Measurements from ENCODE around the gene MIOS. TPM values are rescaled to one million over a fixed set of nuclear protein-coding genes. Genes with fewer than 3 reads are reported as not detected.

Gene MIOS
- total RNA-seq, 1 donor from 2014 or later, result 15.1 TPM

DNA sequence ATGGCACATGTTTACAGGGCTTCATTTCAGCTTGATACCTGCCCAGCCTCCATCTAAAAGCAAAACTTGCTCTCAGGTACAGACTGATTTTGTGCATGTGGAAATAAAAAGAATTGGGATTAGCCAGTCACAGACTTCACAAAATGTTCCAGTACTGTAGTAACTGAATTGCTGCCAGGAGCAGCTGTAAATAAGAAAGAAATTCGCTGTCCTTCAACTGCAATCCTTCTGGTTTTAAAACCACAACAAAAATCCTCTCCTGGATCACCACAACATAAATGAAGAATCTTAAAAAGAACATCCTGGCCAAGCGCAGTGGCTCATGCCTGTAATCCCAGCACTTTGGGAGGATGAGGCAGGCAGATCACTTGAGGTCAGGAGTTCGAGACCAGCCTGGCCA lies 3.9 kb upstream of the MIOS start:
- DNase-seq (ENCODE audit: low spot score), result no peak
- Mint-ChIP-seq H3K4me3 (ENCODE audit: unreplicated experiment) (no peak overlapping the region), H3K4me1 (ENCODE audit: low read depth) (peaks cover 7% of the 10 kb centered on the region)

GRCh38 chr7:7563269-7563668 lies 3.4 kb upstream of the MIOS start:
- Mint-ChIP-seq H3K9me3 (ENCODE audit: low read depth) (peaks cover 26% of the 10 kb centered on the region), H3K4me3 (ENCODE audit: unreplicated experiment) (no peak overlapping the region), H3K27ac (ENCODE audit: unreplicated experiment) (no peak overlapping the region), H3K4me1 (ENCODE audit: low read depth) (peaks cover 13% of the 10 kb centered on the region), H3K36me3 (ENCODE audit: low read depth) (peaks cover 20% of the 10 kb centered on the region), H3K27me3 (ENCODE audit: low read depth) (no peaks in the 10 kb centered on the region)
- TF ChIP-seq, protein P1, sequence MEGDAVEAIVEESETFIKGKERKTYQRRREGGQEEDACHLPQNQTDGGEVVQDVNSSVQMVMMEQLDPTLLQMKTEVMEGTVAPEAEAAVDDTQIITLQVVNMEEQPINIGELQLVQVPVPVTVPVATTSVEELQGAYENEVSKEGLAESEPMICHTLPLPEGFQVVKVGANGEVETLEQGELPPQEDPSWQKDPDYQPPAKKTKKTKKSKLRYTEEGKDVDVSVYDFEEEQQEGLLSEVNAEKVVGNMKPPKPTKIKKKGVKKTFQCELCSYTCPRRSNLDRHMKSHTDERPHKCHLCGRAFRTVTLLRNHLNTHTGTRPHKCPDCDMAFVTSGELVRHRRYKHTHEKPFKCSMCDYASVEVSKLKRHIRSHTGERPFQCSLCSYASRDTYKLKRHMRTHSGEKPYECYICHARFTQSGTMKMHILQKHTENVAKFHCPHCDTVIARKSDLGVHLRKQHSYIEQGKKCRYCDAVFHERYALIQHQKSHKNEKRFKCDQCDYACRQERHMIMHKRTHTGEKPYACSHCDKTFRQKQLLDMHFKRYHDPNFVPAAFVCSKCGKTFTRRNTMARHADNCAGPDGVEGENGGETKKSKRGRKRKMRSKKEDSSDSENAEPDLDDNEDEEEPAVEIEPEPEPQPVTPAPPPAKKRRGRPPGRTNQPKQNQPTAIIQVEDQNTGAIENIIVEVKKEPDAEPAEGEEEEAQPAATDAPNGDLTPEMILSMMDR (IDR thresholded peaks at IDR 0.05), result no peak
- DNase-seq (ENCODE audit: low spot score), result no peak

More for the DNA sequence above, 3.9 kb upstream of the MIOS start:
- TF ChIP-seq, protein P1 (IDR thresholded peaks at IDR 0.05), result no peak
- Mint-ChIP-seq H3K27me3 (ENCODE audit: low read depth) (no peaks in the 10 kb centered on the region), H3K9me3 (ENCODE audit: low read depth) (peaks cover 32% of the 10 kb centered on the region), H3K36me3 (ENCODE audit: low read depth) (peaks cover 22% of the 10 kb centered on the region), H3K27ac (ENCODE audit: unreplicated experiment) (no peak overlapping the region)

- Mint-ChIP-seq H3K4me1 (ENCODE audit: low read depth) (peaks cover 18% of the 10 kb centered on the region), H3K27me3 (ENCODE audit: low read depth) (no peaks in the 10 kb centered on the region), H3K36me3 (ENCODE audit: low read depth) (peaks cover 16% of the 10 kb centered on the region), H3K27ac (ENCODE audit: unreplicated experiment) (no peak overlapping the region), H3K4me3 (ENCODE audit: unreplicated experiment) (no peak overlapping the region), H3K9me3 (ENCODE audit: low read depth) (peaks cover 21% of the 10 kb centered on the region)
- TF ChIP-seq, protein P1 (IDR thresholded peaks at IDR 0.05), result no peak
- DNase-seq (ENCODE audit: low spot score), result no peak
Measured at GRCh38 chr7:7563813-7564212, 2.9 kb upstream of the MIOS start.

DNA sequence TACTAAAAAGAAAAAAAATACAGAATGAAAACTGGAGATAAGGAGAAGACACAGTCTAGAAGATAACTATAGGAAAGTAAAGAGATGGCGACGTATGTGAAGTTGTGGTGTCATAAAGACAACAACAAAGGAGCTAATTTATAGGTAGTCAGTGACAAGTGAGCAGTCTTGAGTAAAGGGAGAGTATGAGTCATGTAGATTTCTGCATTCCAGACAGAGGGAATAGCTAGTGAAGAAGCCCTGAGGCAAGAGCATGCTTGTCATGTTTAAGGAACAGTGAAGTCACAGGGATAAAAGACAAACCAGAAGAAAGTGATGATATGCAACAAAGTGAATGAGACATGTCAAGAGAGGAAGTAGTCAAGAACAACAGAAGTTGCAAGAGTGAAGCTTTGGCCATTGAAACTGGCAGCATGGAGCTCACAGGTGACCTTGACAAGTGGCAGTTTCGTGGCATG lies 2.3 kb upstream of the MIOS start:
- H3K4me1 Mint-ChIP-seq (ENCODE audit: low read depth), result peaks cover 23% of the 10 kb centered on the region
- no peak for DNase-seq (ENCODE audit: low spot score)
- peaks cover 11% of the 10 kb centered on the region for H3K36me3 Mint-ChIP-seq (ENCODE audit: low read depth)
- H3K27ac Mint-ChIP-seq (ENCODE audit: unreplicated experiment), result no peak overlapping the region
- peaks cover 16% of the 10 kb centered on the region for H3K9me3 Mint-ChIP-seq (ENCODE audit: low read depth)
- H3K4me3 Mint-ChIP-seq (ENCODE audit: unreplicated experiment), result no peak overlapping the region
- TF ChIP-seq, protein P1 (IDR thresholded peaks at IDR 0.05), result no peak
- H3K27me3 Mint-ChIP-seq (ENCODE audit: low read depth), result no peaks in the 10 kb centered on the region

DNA sequence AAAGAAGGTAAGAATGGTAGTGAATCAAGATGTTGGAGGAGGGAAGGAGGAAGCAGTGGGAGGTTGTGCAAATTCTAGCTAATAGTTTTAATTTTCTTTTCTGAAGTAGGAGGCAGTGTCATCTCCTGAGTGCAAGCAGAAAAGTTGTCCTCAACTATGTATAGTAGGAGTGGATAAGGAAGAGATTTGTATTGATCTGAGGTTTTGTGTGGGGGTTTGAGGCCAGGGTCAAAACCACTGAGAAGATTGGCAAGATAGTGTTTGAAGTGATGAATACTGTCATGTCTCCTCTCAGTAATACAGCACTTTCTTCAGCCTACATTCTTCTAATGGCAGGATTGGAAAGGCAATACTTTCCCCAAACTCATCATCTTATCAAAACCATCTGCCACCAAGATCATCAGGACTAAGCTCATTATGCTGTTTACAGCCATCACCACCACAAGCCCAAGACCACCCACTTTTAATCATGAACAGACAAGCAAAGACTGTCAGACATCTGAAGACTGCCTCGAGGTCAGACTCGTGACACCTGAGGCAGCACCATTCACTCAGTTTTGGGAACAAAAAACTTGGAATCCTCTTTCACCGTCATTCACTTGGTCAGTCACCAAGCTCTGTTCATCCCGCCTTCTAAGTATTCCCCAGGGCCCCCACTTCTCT lies 1.5 kb upstream of the MIOS start:
- Mint-ChIP-seq H3K36me3 (ENCODE audit: low read depth) (peaks cover 3% of the 10 kb centered on the region), H3K4me1 (ENCODE audit: low read depth) (peaks cover 28% of the 10 kb centered on the region), H3K27ac (ENCODE audit: unreplicated experiment) (no peak overlapping the region), H3K4me3 (ENCODE audit: unreplicated experiment) (no peak overlapping the region), H3K27me3 (ENCODE audit: low read depth) (no peaks in the 10 kb centered on the region), H3K9me3 (ENCODE audit: low read depth) (peaks cover 8% of the 10 kb centered on the region)
- no peak for DNase-seq (ENCODE audit: low spot score)
- TF ChIP-seq, protein P1 (IDR thresholded peaks at IDR 0.05), result no peak
